ENCODE results near the gene FAM193B.
A peak's percentile ranks its signal among the peaks of the same experiment; 100 is the strongest.

The FAM193B gene

DNA sequence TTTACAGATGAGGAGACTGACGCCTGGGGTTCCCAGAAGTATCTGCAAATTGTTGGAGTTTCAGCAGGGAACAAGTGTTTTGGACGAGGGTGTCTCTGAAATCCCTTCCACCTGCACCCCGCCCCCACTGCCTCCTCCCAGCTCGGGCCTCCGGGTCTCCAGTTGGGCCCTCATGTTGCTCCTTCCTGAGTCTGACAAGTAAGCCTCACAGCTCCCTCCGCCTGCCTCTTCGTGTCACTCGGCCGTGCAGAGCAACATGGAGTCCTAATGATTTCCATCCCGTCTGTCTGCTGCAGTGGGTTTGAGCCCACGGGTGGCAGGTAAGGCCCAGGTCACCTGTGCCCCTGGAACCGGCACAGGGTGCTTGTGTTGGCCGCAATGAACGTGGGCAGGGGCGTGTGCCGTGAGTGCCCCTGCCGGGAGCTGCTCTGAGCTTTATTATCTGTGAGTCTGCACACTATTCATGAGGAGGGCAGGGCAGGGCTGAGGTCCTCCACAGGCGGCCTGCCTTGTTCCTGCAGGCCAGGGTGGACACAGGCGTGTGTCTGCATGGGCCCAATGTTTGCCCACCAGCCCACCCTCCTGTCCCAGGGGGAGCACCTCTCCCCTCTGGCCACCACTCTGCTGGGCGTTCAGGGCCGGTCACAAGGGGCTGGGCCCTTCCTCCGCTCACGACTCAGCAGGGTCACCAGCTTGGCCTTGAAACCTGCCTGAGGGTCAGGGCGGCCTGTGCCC is 50.8 kb downstream of the FAM193B start:
- Histone ChIP-seq H3K36me3 (ENCODE audit: control insufficient read depth, low read length) (peaks cover 67% of the 10 kb centered on the region), H3K4me3 (ENCODE audit: low read length) (no peak overlapping the region), H3K4me2 (ENCODE audit: low read length) (peak overlapping the region; percentile 61; the same call in 1 of the 2 replicates), H4K20me1 (ENCODE audit: control insufficient read depth, insufficient read depth, low read depth, low read length) (peaks cover 8% of the 10 kb centered on the region; the same call in 1 of the 2 replicates), H3K27me3 (ENCODE audit: control insufficient read depth, low read length) (peaks cover 10% of the 10 kb centered on the region), H3K27ac (ENCODE audit: low read depth, low read length) (peak overlapping the region; percentile 83), H3K79me2 (ENCODE audit: control insufficient read depth, low read length) (peaks cover 22% of the 10 kb centered on the region), H3K4me1 (ENCODE audit: control insufficient read depth, low read length) (peaks cover 69% of the 10 kb centered on the region), H3K9me2 (replicated peaks; ENCODE audit: control insufficient read depth, low read length) (no peaks in the 10 kb centered on the region), H3F3A (ENCODE audit: control insufficient read depth, insufficient read depth) (peaks cover 31% of the 10 kb centered on the region), H3K9me3 (ENCODE audit: control insufficient read depth, insufficient read depth, low read length) (no peaks in the 10 kb centered on the region)
- TF ChIP-seq, protein P1, sequence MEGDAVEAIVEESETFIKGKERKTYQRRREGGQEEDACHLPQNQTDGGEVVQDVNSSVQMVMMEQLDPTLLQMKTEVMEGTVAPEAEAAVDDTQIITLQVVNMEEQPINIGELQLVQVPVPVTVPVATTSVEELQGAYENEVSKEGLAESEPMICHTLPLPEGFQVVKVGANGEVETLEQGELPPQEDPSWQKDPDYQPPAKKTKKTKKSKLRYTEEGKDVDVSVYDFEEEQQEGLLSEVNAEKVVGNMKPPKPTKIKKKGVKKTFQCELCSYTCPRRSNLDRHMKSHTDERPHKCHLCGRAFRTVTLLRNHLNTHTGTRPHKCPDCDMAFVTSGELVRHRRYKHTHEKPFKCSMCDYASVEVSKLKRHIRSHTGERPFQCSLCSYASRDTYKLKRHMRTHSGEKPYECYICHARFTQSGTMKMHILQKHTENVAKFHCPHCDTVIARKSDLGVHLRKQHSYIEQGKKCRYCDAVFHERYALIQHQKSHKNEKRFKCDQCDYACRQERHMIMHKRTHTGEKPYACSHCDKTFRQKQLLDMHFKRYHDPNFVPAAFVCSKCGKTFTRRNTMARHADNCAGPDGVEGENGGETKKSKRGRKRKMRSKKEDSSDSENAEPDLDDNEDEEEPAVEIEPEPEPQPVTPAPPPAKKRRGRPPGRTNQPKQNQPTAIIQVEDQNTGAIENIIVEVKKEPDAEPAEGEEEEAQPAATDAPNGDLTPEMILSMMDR (IDR thresholded peaks at IDR 0.05; ENCODE audit: low read depth, low read length, poor library complexity, severe bottlenecking) = no peak
- no peak for TF ChIP-seq EZH2phosphoT487 (IDR thresholded peaks at IDR 0.05; ENCODE audit: borderline replicate concordance, low read length)

DNA sequence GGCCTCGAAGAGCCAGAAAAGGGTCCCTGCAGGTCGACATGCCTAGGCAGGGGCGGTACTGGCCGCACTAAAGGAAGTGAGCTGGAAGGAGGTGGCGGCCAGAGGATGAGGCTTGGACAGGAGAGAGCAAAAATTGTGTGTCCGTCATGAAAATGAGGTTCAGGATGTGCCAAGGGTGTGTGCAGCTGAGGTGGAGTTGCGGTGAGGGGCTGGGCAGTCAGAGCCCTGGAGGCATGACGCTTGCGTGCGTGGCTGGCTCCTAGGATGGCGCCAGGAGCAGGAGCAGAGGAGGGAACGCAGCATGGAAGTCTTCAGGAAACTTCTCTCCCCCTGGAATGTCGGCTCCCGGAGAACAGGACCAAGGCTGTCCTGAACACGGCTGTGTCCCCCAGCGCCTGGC is 51.5 kb downstream of the FAM193B start:
- H3K27ac ChIP-seq (ENCODE audit: low read depth, low read length) = peak overlapping the region; percentile 83
- H4K20me1 ChIP-seq (ENCODE audit: control insufficient read depth, insufficient read depth, low read depth, low read length) = peaks cover 8% of the 10 kb centered on the region; the same call in 1 of the 2 replicates
- H3K4me3 ChIP-seq (ENCODE audit: low read length) = peak overlapping the region; percentile 28
- H3K4me1 ChIP-seq (ENCODE audit: control insufficient read depth, low read length) = peaks cover 69% of the 10 kb centered on the region
- H3K36me3 ChIP-seq (ENCODE audit: control insufficient read depth, low read length) = peaks cover 61% of the 10 kb centered on the region
- H3K9me3 ChIP-seq (ENCODE audit: control insufficient read depth, insufficient read depth, low read length) = no peaks in the 10 kb centered on the region
- peak overlapping the region; percentile 61 for H3K4me2 ChIP-seq (ENCODE audit: low read length)
- H3K27me3 ChIP-seq (ENCODE audit: control insufficient read depth, low read length) = peaks cover 16% of the 10 kb centered on the region
- TF ChIP-seq, protein P1 (IDR thresholded peaks at IDR 0.05; ENCODE audit: low read depth, low read length, poor library complexity, severe bottlenecking) = no peak
- no peak for TF ChIP-seq EZH2phosphoT487 (IDR thresholded peaks at IDR 0.05; ENCODE audit: borderline replicate concordance, low read length)
- peaks cover 16% of the 10 kb centered on the region for H3K79me2 ChIP-seq (ENCODE audit: control insufficient read depth, low read length)
- H3K9me2 ChIP-seq (replicated peaks; ENCODE audit: control insufficient read depth, low read length) = no peaks in the 10 kb centered on the region
- H3F3A ChIP-seq (ENCODE audit: control insufficient read depth, insufficient read depth) = peaks cover 31% of the 10 kb centered on the region

DNA sequence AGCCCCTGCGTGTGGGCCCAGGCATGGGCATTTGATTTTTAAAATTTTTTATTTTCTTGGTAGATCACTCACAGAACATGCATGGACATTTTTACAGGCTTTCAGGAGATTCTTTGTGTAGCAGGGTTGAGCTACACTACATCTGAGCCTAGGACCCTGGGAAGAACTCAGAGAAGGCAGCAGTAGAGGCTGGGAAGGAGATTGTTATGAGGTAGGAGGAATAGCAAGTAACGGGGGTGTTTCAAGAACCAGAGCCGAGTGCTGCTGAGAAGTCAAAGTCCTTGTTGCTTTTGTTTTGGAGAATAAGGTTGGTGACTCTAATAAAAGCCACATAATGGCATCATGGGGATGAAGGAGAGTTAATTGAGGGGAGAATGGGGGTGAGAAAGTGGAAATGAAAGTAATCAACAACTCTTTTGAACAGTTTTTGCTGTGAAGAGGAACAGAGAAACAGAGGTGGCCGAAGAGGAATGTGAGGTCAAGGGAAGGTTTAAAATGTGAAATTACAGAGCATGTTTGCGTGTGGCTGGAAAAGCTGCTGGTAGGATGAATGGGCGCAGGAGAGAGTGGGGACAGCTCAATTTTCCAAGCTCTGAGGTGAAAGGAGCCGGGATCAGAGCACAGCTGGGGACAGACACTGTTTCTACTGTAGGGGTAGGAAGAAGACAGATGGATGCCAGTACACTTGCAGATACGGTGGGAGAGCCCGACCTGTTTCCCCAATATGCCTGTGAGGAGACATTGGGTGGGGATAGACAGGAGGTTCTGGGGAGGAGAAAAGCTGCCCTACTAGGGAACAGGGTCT is 52.3 kb downstream of the FAM193B start:
- H3K36me3 ChIP-seq (ENCODE audit: control insufficient read depth, low read length) = peaks cover 53% of the 10 kb centered on the region
- H3K4me2 ChIP-seq (ENCODE audit: low read length) = peak overlapping the region; percentile 61
- TF ChIP-seq, protein P1 (IDR thresholded peaks at IDR 0.05; ENCODE audit: low read depth, low read length, poor library complexity, severe bottlenecking) = no peak
- TF ChIP-seq EZH2phosphoT487 (IDR thresholded peaks at IDR 0.05; ENCODE audit: borderline replicate concordance, low read length) = no peak
- H3K27me3 ChIP-seq (ENCODE audit: control insufficient read depth, low read length) = peaks cover 18% of the 10 kb centered on the region
- peak overlapping the region; percentile 28 for H3K4me3 ChIP-seq (ENCODE audit: low read length)
- H3K4me1 ChIP-seq (ENCODE audit: control insufficient read depth, low read length) = peaks cover 63% of the 10 kb centered on the region
- peaks cover 8% of the 10 kb centered on the region for H3K79me2 ChIP-seq (ENCODE audit: control insufficient read depth, low read length)
- H4K20me1 ChIP-seq (ENCODE audit: control insufficient read depth, insufficient read depth, low read depth, low read length) = peaks cover 8% of the 10 kb centered on the region; the same call in 1 of the 2 replicates
- no peaks in the 10 kb centered on the region for H3K9me2 ChIP-seq (replicated peaks; ENCODE audit: control insufficient read depth, low read length)
- peak overlapping the region; percentile 83 for H3K27ac ChIP-seq (ENCODE audit: low read depth, low read length)
- H3F3A ChIP-seq (ENCODE audit: control insufficient read depth, insufficient read depth) = peaks cover 31% of the 10 kb centered on the region
- H3K9me3 ChIP-seq (ENCODE audit: control insufficient read depth, insufficient read depth, low read length) = no peaks in the 10 kb centered on the region
